IPS-18a (cell line): ENCODE measurements around the gene TOMM70.
"Not testable (repeated sequence)": the region's sequence is repeated elsewhere in the genome, so short reads cannot be mapped to it uniquely, and the experiment has no call there.

Experiments used
- H3K27ac ChIP-seq: one replicate; pipeline ENCODE4 v1.5.1; 2013; ENCODE audit warnings: low read length
- H3K27me3 ChIP-seq: one replicate; pipeline ENCODE4 v1.6.1; 2013; ENCODE audit warnings: mild to moderate bottlenecking, low read length; ENCODE audit not compliant: control insufficient read depth, insufficient read depth
- H3K36me3 ChIP-seq: one replicate; pipeline ENCODE4 v1.6.1; 2013; ENCODE audit warnings: low read depth, low read length; ENCODE audit not compliant: control insufficient read depth
- H3K4me1 ChIP-seq: one replicate; pipeline ENCODE4 v1.6.1; 2013; ENCODE audit warnings: low read depth, low read length; ENCODE audit not compliant: control insufficient read depth
- H3K4me3 ChIP-seq: one replicate; pipeline ENCODE4 v1.5.1; 2013; ENCODE audit warnings: low read length
- H3K9ac ChIP-seq: one replicate; pipeline ENCODE4 v1.6.1; 2013; ENCODE audit warnings: mild to moderate bottlenecking, low read length, moderate library complexity
- H3K9me3 ChIP-seq: one replicate; pipeline ENCODE4 v1.6.1; 2013; ENCODE audit warnings: low read depth, low read length; ENCODE audit not compliant: control insufficient read depth

TOMM70 gene

GRCh38 chr3:100400780-100401673 lies at the start of gene TOMM70, which contains the start of gene LNP1:
Gene TOMM70 (minus strand): TSS chr3:100401089. CDS start chr3:100400949, 140 bp downstream.
Gene LNP1 (plus strand): TSS chr3:100401539. CDS start chr3:100429730, 28,191 bp downstream.
- Histone ChIP-seq H3K4me3 (peak within 1 kb of the TSS; percentile 74), H3K27ac (peak within 1 kb of the TSS; percentile 99), H3K27me3 (no peaks in the 10 kb centered on the region), H3K9ac (peak within 1 kb of the TSS; percentile 79), H3K9me3 (no peaks in the 10 kb centered on the region), H3K36me3 (no peaks in the 10 kb centered on the region), H3K4me1 (peaks cover 9% of the 10 kb centered on the region)

- no peak overlapping the region for H3K4me3 ChIP-seq
- no peaks in the 10 kb centered on the region for H3K36me3 ChIP-seq
- H3K9ac ChIP-seq = no peak overlapping the region
- H3K9me3 ChIP-seq = peaks cover 14% of the 10 kb centered on the region
- no peak overlapping the region for H3K27ac ChIP-seq
- no peaks in the 10 kb centered on the region for H3K27me3 ChIP-seq
- peaks cover 22% of the 10 kb centered on the region for H3K4me1 ChIP-seq
Observed at GRCh38 chr3:100449214-100449613, 48.3 kb upstream of the TOMM70 start.

DNA sequence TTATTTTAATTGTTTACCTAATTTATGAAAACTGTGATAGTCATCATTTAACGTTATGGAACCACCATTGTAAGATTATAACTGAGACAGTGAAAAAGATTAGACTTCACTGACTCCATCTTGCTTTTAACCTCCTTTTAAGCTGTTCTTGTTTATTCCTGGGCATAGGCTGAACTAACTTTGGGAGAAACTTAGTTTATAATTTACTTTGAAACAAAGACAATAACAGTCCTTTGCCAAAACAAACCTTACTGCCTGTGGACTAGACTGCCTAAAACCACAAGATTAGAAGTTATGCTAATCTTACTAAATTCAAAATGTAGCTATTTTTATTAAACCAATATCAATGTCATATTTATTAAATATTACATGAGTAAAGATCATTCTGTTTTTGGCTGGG lies 47.2 kb upstream of the TOMM70 start:
- Histone ChIP-seq H3K9ac (no peak overlapping the region), H3K4me3 (no peak overlapping the region), H3K9me3 (peaks cover 23% of the 10 kb centered on the region), H3K36me3 (no peaks in the 10 kb centered on the region), H3K27ac (no peak overlapping the region), H3K27me3 (no peaks in the 10 kb centered on the region), H3K4me1 (peaks cover 22% of the 10 kb centered on the region)

DNA sequence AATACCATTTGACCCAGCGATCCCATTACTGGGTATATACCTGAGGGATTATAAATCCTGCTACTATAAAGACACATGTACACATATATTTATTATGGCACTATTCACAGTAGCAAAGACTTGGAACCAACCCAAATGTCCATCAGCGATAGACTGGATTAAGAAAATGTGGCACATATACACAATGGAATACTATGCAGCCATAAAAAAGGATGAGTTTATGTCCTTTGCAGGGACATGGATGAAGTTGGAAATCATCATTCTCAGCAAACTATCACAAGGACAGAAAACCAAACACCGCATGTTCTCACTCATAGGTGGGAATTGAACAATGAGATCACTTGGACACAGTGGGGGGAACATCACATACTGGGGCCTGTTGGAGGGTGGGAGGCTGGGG lies 46.2 kb upstream of the TOMM70 start:
- H3K36me3 ChIP-seq, H3K4me3 ChIP-seq, H3K9ac ChIP-seq, H3K27ac ChIP-seq, H3K27me3 ChIP-seq: not testable (repeated sequence)
- Histone ChIP-seq H3K9me3 (peaks cover 28% of the 10 kb centered on the region), H3K4me1 (peaks cover 22% of the 10 kb centered on the region)

- Histone ChIP-seq H3K9me3 (peaks cover 28% of the 10 kb centered on the region), H3K36me3 (no peaks in the 10 kb centered on the region)
Observed at GRCh38 chr3:100443690-100444089, 42.8 kb upstream of the TOMM70 start.

GRCh38 chr3:100440895-100441294 lies 40.0 kb upstream of the TOMM70 start:
- Histone ChIP-seq H3K9ac (no peak overlapping the region), H3K4me1 (no peaks in the 10 kb centered on the region), H3K27me3 (no peaks in the 10 kb centered on the region), H3K4me3 (no peak overlapping the region), H3K9me3 (peaks cover 25% of the 10 kb centered on the region), H3K36me3 (no peaks in the 10 kb centered on the region), H3K27ac (no peak overlapping the region)

More at GRCh38 chr3:100443690-100444089, 42.8 kb upstream of the TOMM70 start:
- no peak overlapping the region for H3K9ac ChIP-seq
- no peaks in the 10 kb centered on the region for H3K4me1 ChIP-seq
- H3K4me3 ChIP-seq = no peak overlapping the region
- H3K27me3 ChIP-seq = no peaks in the 10 kb centered on the region
- no peak overlapping the region for H3K27ac ChIP-seq

DNA sequence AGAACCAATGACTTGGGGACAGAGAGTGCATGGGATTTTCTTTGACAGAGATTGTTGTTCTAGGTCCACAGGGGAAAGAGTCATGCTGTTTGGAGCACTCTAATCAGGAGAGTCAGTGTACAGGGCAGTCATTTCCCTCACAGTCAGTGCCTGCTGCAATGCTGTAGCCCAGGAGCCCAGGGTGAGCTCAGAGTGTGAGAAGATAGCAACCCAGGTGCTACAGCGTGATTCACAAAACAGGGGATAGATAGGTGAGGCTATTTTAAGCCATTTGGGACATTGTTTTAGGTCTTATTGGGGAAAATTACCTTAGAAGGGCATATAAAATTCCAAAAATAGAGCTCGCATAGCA lies 37.7 kb upstream of the TOMM70 start:
- Histone ChIP-seq H3K9ac (no peak overlapping the region), H3K27me3 (no peaks in the 10 kb centered on the region), H3K9me3 (peaks cover 7% of the 10 kb centered on the region), H3K36me3 (no peaks in the 10 kb centered on the region), H3K4me3 (no peak overlapping the region), H3K4me1 (no peaks in the 10 kb centered on the region), H3K27ac (no peak overlapping the region)

DNA sequence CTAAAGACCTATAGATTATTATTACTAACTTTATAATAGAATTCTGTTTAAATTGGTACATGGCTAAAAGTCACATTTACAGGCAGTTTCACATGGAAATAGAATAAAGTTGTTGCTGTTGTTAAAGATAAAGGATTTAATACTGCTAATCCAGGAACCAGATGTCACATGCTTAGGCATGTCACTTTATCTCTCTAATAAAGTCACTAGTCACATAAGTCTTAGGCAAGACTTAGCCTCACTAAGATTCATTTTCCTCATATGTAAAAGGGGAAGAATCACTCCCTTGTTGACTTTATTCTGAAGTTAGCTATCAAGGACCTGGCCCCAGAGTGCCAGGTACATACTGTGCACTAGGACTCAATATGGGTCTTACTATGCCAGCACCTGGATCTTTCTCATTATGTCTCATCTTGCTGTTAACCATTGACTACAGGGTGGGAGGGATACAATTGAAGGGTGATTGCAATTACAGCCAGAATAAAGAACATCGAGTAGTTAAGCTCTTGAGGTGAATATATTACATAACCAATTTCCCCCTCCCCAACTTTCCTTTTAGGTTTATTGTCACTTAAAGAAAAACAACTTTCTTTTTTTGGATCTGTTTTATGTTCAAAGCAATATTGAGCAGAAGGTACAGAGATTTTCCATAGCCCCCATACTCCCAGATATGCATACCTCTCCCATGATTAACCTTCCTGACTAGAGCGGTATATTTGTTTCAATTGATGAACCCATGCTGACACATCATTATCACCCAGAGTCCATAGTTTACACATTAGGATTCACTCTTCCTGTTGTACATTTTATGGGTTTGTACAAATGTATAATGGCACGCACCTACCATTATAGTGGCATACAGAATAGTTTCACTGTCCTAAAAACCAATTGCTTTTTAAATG lies 37.1 kb upstream of the TOMM70 start:
- Histone ChIP-seq H3K27me3 (no peaks in the 10 kb centered on the region), H3K4me1 (no peaks in the 10 kb centered on the region), H3K36me3 (no peaks in the 10 kb centered on the region), H3K4me3 (no peak overlapping the region), H3K27ac (no peak overlapping the region), H3K9ac (no peak overlapping the region), H3K9me3 (peaks cover 4% of the 10 kb centered on the region)

GRCh38 chr3:100436951-100437350 lies 36.1 kb upstream of the TOMM70 start:
- no peaks in the 10 kb centered on the region for H3K9me3 ChIP-seq

DNA sequence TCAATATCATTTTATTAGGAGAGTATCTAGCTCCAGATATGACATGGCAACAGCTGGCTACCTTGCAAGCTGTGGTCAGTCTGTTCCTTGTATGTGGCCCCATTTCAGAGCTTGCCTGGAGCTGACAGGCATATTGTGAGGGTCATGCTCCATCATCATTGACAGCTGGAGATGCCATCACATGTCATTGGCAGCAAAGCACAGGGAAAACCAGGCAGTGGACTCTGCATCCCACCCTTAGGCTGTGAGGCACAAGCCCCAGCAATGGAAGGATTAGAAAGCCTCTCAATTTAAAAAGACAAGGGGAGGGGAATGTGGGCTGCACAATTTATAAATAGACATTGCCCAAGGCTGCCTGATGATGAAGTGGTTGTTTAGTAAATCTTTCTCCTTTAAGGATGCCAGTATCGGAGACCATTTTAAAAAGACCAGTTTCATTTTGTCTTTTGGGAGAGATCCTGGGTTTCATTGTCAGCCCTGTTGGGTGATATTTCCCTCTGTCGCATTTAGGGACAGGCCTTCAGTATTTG lies 28.4 kb upstream of the TOMM70 start:
- Histone ChIP-seq H3K9me3 (no peaks in the 10 kb centered on the region), H3K27me3 (no peaks in the 10 kb centered on the region), H3K9ac (no peak overlapping the region), H3K27ac (no peak overlapping the region), H3K4me3 (no peak overlapping the region), H3K4me1 (no peaks in the 10 kb centered on the region), H3K36me3 (no peaks in the 10 kb centered on the region)

More at GRCh38 chr3:100436951-100437350, 36.1 kb upstream of the TOMM70 start:
- H3K27ac ChIP-seq = no peak overlapping the region
- H3K9ac ChIP-seq = no peak overlapping the region
- no peaks in the 10 kb centered on the region for H3K36me3 ChIP-seq
- H3K4me3 ChIP-seq = no peak overlapping the region
- no peaks in the 10 kb centered on the region for H3K4me1 ChIP-seq
- H3K27me3 ChIP-seq = no peaks in the 10 kb centered on the region

DNA sequence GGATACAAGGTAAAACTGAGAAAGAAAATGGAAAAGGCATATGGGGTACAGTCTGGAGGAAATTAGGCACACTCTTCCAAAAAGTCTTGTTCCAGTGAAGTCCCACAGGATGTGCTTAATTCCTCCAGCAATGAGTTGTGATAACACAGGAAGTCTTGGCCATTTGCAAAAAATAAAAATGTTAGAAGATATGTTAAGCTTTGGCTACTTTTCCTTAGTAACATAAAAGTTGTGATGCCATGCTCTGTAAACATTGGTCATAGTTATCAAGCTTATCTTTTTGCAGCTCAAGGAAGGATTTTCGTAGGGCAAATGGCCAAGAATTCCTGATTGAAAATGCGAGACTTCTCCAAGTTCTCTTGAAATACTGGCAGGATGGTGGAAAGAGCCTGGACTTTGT lies 26.8 kb upstream of the TOMM70 start:
- Histone ChIP-seq H3K9me3 (no peaks in the 10 kb centered on the region), H3K4me1 (no peaks in the 10 kb centered on the region), H3K27ac (no peak overlapping the region), H3K4me3 (no peak overlapping the region), H3K36me3 (no peaks in the 10 kb centered on the region), H3K9ac (no peak overlapping the region), H3K27me3 (no peaks in the 10 kb centered on the region)
